GM19193 (cell line): ENCODE data around the gene ACVR1B.

Source experiments
- POLR2A ChIP-seq: IDR thresholded peaks from 4 replicates; pipeline ENCODE4 v1.6.1; 2011; ENCODE audit not compliant: insufficient read depth, insufficient read length; ENCODE audit errors: extremely low read depth

Gene ACVR1B

GRCh38 chr12:51951199-51951842 is at the start of gene ACVR1B:
ACVR1B (plus strand) TSS chr12:51951699; CDS start chr12:51951744, 45 bp downstream.
- no peak for TF ChIP-seq POLR2A

- no peak for TF ChIP-seq POLR2A
Observed at GRCh38 chr12:51901881-51902280, 49.6 kb upstream of the ACVR1B start.

GRCh38 chr12:51904951-51905470 is 46.5 kb upstream of the ACVR1B start:
- no peak for TF ChIP-seq POLR2A

- no peak for TF ChIP-seq POLR2A
Observed at GRCh38 chr12:51905471-51906429, 45.7 kb upstream of the ACVR1B start.

GRCh38 chr12:51906430-51907082 is 44.9 kb upstream of the ACVR1B start:
- no peak for TF ChIP-seq POLR2A

GRCh38 chr12:51907083-51907855 is 44.2 kb upstream of the ACVR1B start, which contains the start of gene ACVRL1:
ACVRL1 (plus strand) TSS chr12:51907504; CDS start chr12:51912475, 4,971 bp downstream.
- no peak for TF ChIP-seq POLR2A

GRCh38 chr12:51907856-51908425 is 43.6 kb upstream of the ACVR1B start:
- TF ChIP-seq POLR2A = no peak

GRCh38 chr12:51908876-51909592 is 42.5 kb upstream of the ACVR1B start:
- TF ChIP-seq POLR2A = no peak

GRCh38 chr12:51910168-51910567 is 41.3 kb upstream of the ACVR1B start:
- no peak for TF ChIP-seq POLR2A

- no peak for TF ChIP-seq POLR2A
Observed at GRCh38 chr12:51910691-51911090, 40.8 kb upstream of the ACVR1B start.

GRCh38 chr12:51911307-51911706 is 40.2 kb upstream of the ACVR1B start:
- TF ChIP-seq POLR2A = no peak

- TF ChIP-seq POLR2A = no peak
Observed at GRCh38 chr12:51911788-51912711, 39.4 kb upstream of the ACVR1B start.

GRCh38 chr12:51913071-51914033 is 38.1 kb upstream of the ACVR1B start:
- TF ChIP-seq POLR2A = no peak
